A673 (cell line): ENCODE results near the gene IFRD2. TPM values are rescaled to one million over a fixed set of nuclear protein-coding genes. Genes with fewer than 3 reads are reported as not detected.

Experiments used
- BruUV-seq: library from RNA; stranded (reverse); fragments of 400-500 nt; replicated peaks from 2 replicates; lab custom pipeline; 2021; lab: Mats Ljungman, UMichigan
- CTCF ChIA-PET: fragments of 300-600 bp; sonication (Branson Sonifier 250); formaldehyde crosslinking; loops from one replicate; lab custom pipeline; 2022; ENCODE audit warnings: antibody characterized with exemption; lab: Charles Lee
- POLR2A ChIA-PET: fragments of 300-600 bp; sonication (Branson Sonifier 250); formaldehyde crosslinking; loops from one replicate; lab custom pipeline; 2022; ENCODE audit warnings: antibody characterized with exemption; ENCODE audit not compliant: low non-redundant PET; lab: Charles Lee
- DNase-seq: peaks from one replicate; pipeline ENCODE4 v3.0.0-alpha.2; 2015; ENCODE audit warnings: low spot score
- H3K27ac ChIP-seq: fragments of 200-600 bp; sonication (generic); 2 replicates; pipeline ENCODE4 v1.5.1; 2016; ENCODE audit warnings: mixed run types, low read depth, mild to moderate bottlenecking, mixed read lengths, antibody characterized with exemption, low read length; ENCODE audit not compliant: poor library complexity, severe bottlenecking
- H3K27me3 ChIP-seq: fragments of 200-600 bp; sonication (generic); replicated peaks from 2 replicates; pipeline ENCODE4 v1.6.1; 2017; ENCODE audit warnings: mixed run types, low read depth, mild to moderate bottlenecking, mixed read lengths, antibody characterized with exemption, low read length; ENCODE audit not compliant: insufficient read depth, poor library complexity
- H3K36me3 ChIP-seq: fragments of 200-600 bp; sonication (generic); 2 replicates; pipeline ENCODE4 v1.6.1; 2016; ENCODE audit warnings: mixed run types, mild to moderate bottlenecking, mixed read lengths, antibody characterized with exemption, low read length; ENCODE audit not compliant: insufficient read depth, poor library complexity, severe bottlenecking
- H3K4me1 ChIP-seq: fragments of 200-600 bp; sonication (generic); 2 replicates; pipeline ENCODE4 v1.6.1; 2017; ENCODE audit warnings: mixed run types, mild to moderate bottlenecking, mixed read lengths, antibody characterized with exemption, low read length; ENCODE audit not compliant: insufficient read depth, poor library complexity, severe bottlenecking
- H3K4me3 ChIP-seq: fragments of 200-600 bp; sonication (generic); 2 replicates; pipeline ENCODE4 v1.5.1; 2016; ENCODE audit warnings: low read depth, mixed run types, mild to moderate bottlenecking, mixed read lengths, low read length; ENCODE audit not compliant: poor library complexity, severe bottlenecking
- H3K9me3 ChIP-seq: fragments of 200-600 bp; sonication (generic); 2 replicates; pipeline ENCODE4 v1.6.1; 2016; ENCODE audit warnings: mixed run types, low read depth, mild to moderate bottlenecking, mixed read lengths, antibody characterized with exemption, low read length; ENCODE audit not compliant: poor library complexity, severe bottlenecking
- CTCF ChIP-seq: fragments of 300-800, 200-600 bp; sonication (generic); conservative IDR thresholded peaks from 2 replicates; pipeline ENCODE4 v1.5.1; 2017; ENCODE audit warnings: low read depth, mild to moderate bottlenecking, antibody characterized with exemption, low read length, moderate library complexity, mixed read lengths
- EZH2 ChIP-seq: fragments of 200-600 bp; sonication (generic); IDR thresholded peaks from 2 replicates; pipeline ENCODE4 v1.6.1; 2017; ENCODE audit warnings: borderline replicate concordance, low read depth, mild to moderate bottlenecking, mixed read lengths, antibody characterized with exemption, low read length; ENCODE audit not compliant: poor library complexity, severe bottlenecking
- intact Hi-C: fragments of 100-400 bp; cut with micrococcal nuclease; formaldehyde crosslinking; loops from one replicate; pipeline ENCODE4 v1.10.0; 2022; ENCODE audit not compliant: unreplicated experiment
- total RNA-seq: library from RNA; stranded (reverse); gene quantifications from 2 replicates; pipeline ENCODE4 v1.2.3, GENCODE V29; 2021

IFRD2 gene
- total RNA-seq, 1 experiment from 2014 or later, result 77.4 TPM

GRCh38 chr3:50276762-50277101 is 15.5 kb downstream of the IFRD2 start:
- no peak overlapping the region for H3K27ac ChIP-seq
- peaks cover 4% of the 10 kb centered on the region for H3K27me3 ChIP-seq
- DNase-seq, result no peak
- no peaks in the 10 kb centered on the region for H3K4me1 ChIP-seq
- H3K9me3 ChIP-seq, result no peaks in the 10 kb centered on the region
- no peaks in the 10 kb centered on the region for H3K36me3 ChIP-seq
- TF ChIP-seq EZH2, result no peak
- TF ChIP-seq CTCF, result no peak
- ChIA-PET CTCF (no interaction called here), POLR2A (interaction anchor here (0.6 kb wide), 1 partner anchor 557 kb away, joined by 9 read pairs; the partner anchor contains the start of gene AMIGO3)
- H3K4me3 ChIP-seq, result no peak overlapping the region
- intact Hi-C loops, result no loop called here
- no TSS peak for BruUV-seq

- Histone ChIP-seq H3K36me3 (no peaks in the 10 kb centered on the region), H3K27me3 (peaks cover 4% of the 10 kb centered on the region), H3K9me3 (no peaks in the 10 kb centered on the region), H3K4me1 (no peaks in the 10 kb centered on the region), H3K4me3 (no peak overlapping the region), H3K27ac (no peak overlapping the region)
- TF ChIP-seq EZH2 (no peak), CTCF (no peak)
- no TSS peak for BruUV-seq
- ChIA-PET CTCF (no interaction called here), POLR2A (no interaction called here)
- intact Hi-C loops, result no loop called here
- no peak for DNase-seq
Observed at GRCh38 chr3:50275996-50276761, 16.1 kb downstream of the IFRD2 start.

GRCh38 chr3:50275141-50275995 is 16.9 kb downstream of the IFRD2 start:
- H3K9me3 ChIP-seq, result no peaks in the 10 kb centered on the region
- POLR2A ChIA-PET, result no interaction called here
- H3K36me3 ChIP-seq, result no peaks in the 10 kb centered on the region
- no peaks in the 10 kb centered on the region for H3K4me1 ChIP-seq
- intact Hi-C loops, result no loop called here
- peaks cover 4% of the 10 kb centered on the region for H3K27me3 ChIP-seq
- BruUV-seq, result no TSS peak
- CTCF ChIA-PET, result interaction anchor here (0.6 to 0.7 kb wide), 2 partner anchors 128 to 1318 kb away, joined by 7 to 8 read pairs; no protein-coding TSS in a partner anchor
- H3K4me3 ChIP-seq, result no peak overlapping the region
- TF ChIP-seq EZH2 (no peak), CTCF (no peak)
- DNase-seq, result no peak
- no peak overlapping the region for H3K27ac ChIP-seq
